HepG2 (cell line): Measurements from ENCODE around the gene MEI1. TPM values are rescaled to one million over a fixed set of nuclear protein-coding genes. Genes with fewer than 3 reads are reported as not detected.
A peak's percentile ranks its signal among the peaks of the same experiment; 100 is the strongest.

Experiments used
- CCAR2 ChIP-seq: fragments of 200-400 bp; formaldehyde crosslinking; optimal IDR thresholded peaks from 2 replicates; pipeline ENCODE3; 2018; ENCODE audit warnings: low read depth, mild to moderate bottlenecking, low read length, moderate library complexity
- CTCF ChIP-seq: sonication (generic); formaldehyde crosslinking; IDR thresholded peaks from 2 replicates; pipeline ENCODE4 v1.5.0; 2020; ENCODE audit warnings: mild to moderate bottlenecking, missing genetic modification reagents, moderate library complexity
- FOSL1 ChIP-seq: sonication (generic); formaldehyde crosslinking; IDR thresholded peaks from 2 replicates; pipeline ENCODE4 v1.9.0; 2021; ENCODE audit warnings: missing genetic modification reagents, borderline replicate concordance
- MAX ChIP-seq: IDR thresholded peaks from 2 replicates; pipeline ENCODE4 v1.6.1; 2012; ENCODE audit warnings: inconsistent platforms
- NKX3-1 ChIP-seq: sonication (generic); formaldehyde crosslinking; IDR thresholded peaks from 2 replicates; pipeline ENCODE4 v1.5.0; 2020; ENCODE audit warnings: missing genetic modification reagents
- PAWR ChIP-seq: sonication (generic); formaldehyde crosslinking; IDR thresholded peaks from 2 replicates; pipeline ENCODE4 v1.4.0; 2020; ENCODE audit warnings: missing genetic modification reagents, mild to moderate bottlenecking, borderline replicate concordance
- RERE ChIP-seq: IDR thresholded peaks from 2 replicates; pipeline ENCODE4 v1.6.1; 2016; ENCODE audit warnings: low read depth, missing genetic modification reagents, missing compliant biosample characterization
- SAP130 ChIP-seq: IDR thresholded peaks from 2 replicates; pipeline ENCODE4 v1.6.1; 2016; ENCODE audit warnings: low read depth
- SRY ChIP-seq: sonication (generic); formaldehyde crosslinking; IDR thresholded peaks from 2 replicates; pipeline ENCODE4 v1.8.0; 2022; ENCODE audit warnings: mild to moderate bottlenecking, missing genetic modification reagents
- XBP1 ChIP-seq: sonication (generic); formaldehyde crosslinking; IDR thresholded peaks from 2 replicates; pipeline ENCODE4 v1.5.0; 2020; ENCODE audit warnings: missing genetic modification reagents
- ZBTB8A ChIP-seq: sonication (generic); formaldehyde crosslinking; IDR thresholded peaks from 2 replicates; pipeline ENCODE4 v1.4.0; 2020; ENCODE audit warnings: mild to moderate bottlenecking, low read depth, missing genetic modification reagents, borderline replicate concordance
- ZKSCAN8 ChIP-seq: IDR thresholded peaks from 2 replicates; pipeline ENCODE4 v1.6.1; 2016; ENCODE audit warnings: borderline replicate concordance, missing genetic modification reagents, missing compliant biosample characterization
- ZNF251 ChIP-seq: sonication (generic); formaldehyde crosslinking; IDR thresholded peaks from 2 replicates; pipeline ENCODE4 v1.9.0; 2021; ENCODE audit warnings: mild to moderate bottlenecking, missing genetic modification reagents
- ZNF280B ChIP-seq: sonication (generic); formaldehyde crosslinking; IDR thresholded peaks from 2 replicates; pipeline ENCODE4 v1.5.0; 2020; ENCODE audit warnings: missing genetic modification reagents, mild to moderate bottlenecking, borderline replicate concordance
- ZNF292 ChIP-seq: sonication (generic); formaldehyde crosslinking; IDR thresholded peaks from 2 replicates; pipeline ENCODE4 v1.8.1; 2022; ENCODE audit warnings: mild to moderate bottlenecking, low read depth, missing genetic modification reagents, borderline replicate concordance
- ZNF569 ChIP-seq: sonication (generic); formaldehyde crosslinking; IDR thresholded peaks from 2 replicates; pipeline ENCODE4 v1.5.0; 2020; ENCODE audit warnings: mild to moderate bottlenecking, missing genetic modification reagents, moderate library complexity, borderline replicate concordance
- ZNF629 ChIP-seq: sonication (generic); formaldehyde crosslinking; conservative IDR thresholded peaks from 2 replicates; pipeline ENCODE4 v1.5.0; 2020; ENCODE audit warnings: missing genetic modification reagents
- ZNF841 ChIP-seq: sonication (generic); formaldehyde crosslinking; IDR thresholded peaks from 2 replicates; pipeline ENCODE4 v1.8.1; 2023; ENCODE audit warnings: missing genetic modification reagents, borderline replicate concordance
- polyA plus RNA-seq, 8 experiments: library from polyadenylated mRNA; depleted of rRNA in 3 of 8; stranded (reverse) in 7 of 8; unstranded in 1 of 8; fragments of >200 nt; fragmentation: Illumina TruSeq in 4 of 8; extraction: Trizol in 4 of 8; gene quantifications; 2 replicates each; pipeline versions ENCODE4 v1.2.1 to v1.2.3, GENCODE V29; 2011 to 2016; ENCODE audit warnings: low read depth in 4 of 8, missing spikeins in 1 of 8, mixed read lengths in 1 of 8; ENCODE audit not compliant: insufficient read depth in 1 of 8
- total RNA-seq, 5 experiments: library from RNA; depleted of rRNA; stranded (reverse); fragments of >200 nt; fragmentation: Illumina TruSeq; extraction: Trizol; gene quantifications; 2 replicates each; pipeline ENCODE4 v1.2.3, GENCODE V29; 2016; ENCODE audit warnings: low read depth in 1 of 5

Gene MEI1
- total and polyA plus RNA-seq, 2 of the 13 experiments (the other 11 are each of a cell fraction or from before 2014, with no cell fraction given) = 0.75 to 1.9 TPM

GRCh38 chr22:41832553-41833368 lies 133.5 kb downstream of the MEI1 start, which contains the start of gene SREBF2 (continued):
- peak; percentile 36; the same call in 1 of the 2 replicates for TF ChIP-seq CTCF (CRISPR knock-in tag)
- peak; percentile 87; the same call in 1 of the 2 replicates for TF ChIP-seq ZNF292 (CRISPR knock-in tag)
- TF ChIP-seq ZNF841 (CRISPR knock-in tag) = no peak
- no peak; the same call in 1 of the 2 replicates for TF ChIP-seq ZNF280B
- no peak for TF ChIP-seq FOSL1 (CRISPR knock-in tag)
- no peak for TF ChIP-seq PAWR (CRISPR knock-in tag)
- TF ChIP-seq ZNF251 (CRISPR knock-in tag) = no peak
- 0 out of 2 replicates have a peak, but pooled peaks have one; percentile 63 for TF ChIP-seq XBP1 (CRISPR knock-in tag)
- TF ChIP-seq SRY = no peak; the same call in 1 of the 2 replicates
- TF ChIP-seq ZBTB8A (CRISPR knock-in tag) = peak; percentile 9; the same call in 1 of the 2 replicates
- no peak for TF ChIP-seq ZNF629 (CRISPR knock-in tag)
- no peak for TF ChIP-seq RERE (CRISPR knock-in tag)
- TF ChIP-seq NKX3-1 (CRISPR knock-in tag) = no peak
- no peak; the same call in 1 of the 2 replicates for TF ChIP-seq ZNF569 (CRISPR knock-in tag)
- peak; percentile 83 for TF ChIP-seq SAP130
- TF ChIP-seq MAX = peak; percentile 86
- no peak; the same call in 1 of the 2 replicates for TF ChIP-seq ZKSCAN8 (CRISPR knock-in tag)
- TF ChIP-seq CCAR2 = no peak
